SK-N-SH (cell line): Measurements from ENCODE around the gene HELB.

Experiments
- GATA2 ChIP-seq: sonication (generic); formaldehyde crosslinking; IDR thresholded peaks from 2 replicates; pipeline ENCODE4 v1.5.0; 2020; ENCODE audit warnings: mild to moderate bottlenecking, missing genetic modification reagents
- TF ChIP-seq, protein P1 (sequence below): IDR thresholded peaks from 2 replicates; pipeline ENCODE4 v1.4.0; 2012; ENCODE audit warnings: low read depth
- TF ChIP-seq, protein P2 (sequence below): fragments of 200-600 bp; sonication (generic); IDR thresholded peaks from 2 replicates; pipeline ENCODE4 v1.6.1; 2017; ENCODE audit warnings: antibody characterized with exemption, mild to moderate bottlenecking, moderate library complexity

DNA sequence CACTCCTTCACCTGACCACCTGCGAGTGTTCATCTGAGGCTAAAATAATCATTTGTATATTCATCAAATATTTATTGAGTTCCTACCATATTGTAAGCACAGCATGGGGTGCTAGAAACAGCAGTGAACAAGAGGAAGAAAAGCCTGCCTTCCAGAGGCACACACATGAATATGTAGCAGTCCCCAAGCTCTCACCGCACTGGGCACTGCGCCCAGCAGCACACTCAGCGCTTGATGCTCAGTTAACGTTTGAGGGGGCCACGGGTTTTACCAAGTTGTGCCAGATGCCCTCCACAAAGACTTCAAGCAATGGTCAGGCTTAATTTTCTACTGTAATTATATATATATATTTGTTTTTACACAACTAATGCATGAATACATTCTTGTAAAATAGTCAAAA, 52.0 kb downstream of the HELB start:
- TF ChIP-seq, protein P1, sequence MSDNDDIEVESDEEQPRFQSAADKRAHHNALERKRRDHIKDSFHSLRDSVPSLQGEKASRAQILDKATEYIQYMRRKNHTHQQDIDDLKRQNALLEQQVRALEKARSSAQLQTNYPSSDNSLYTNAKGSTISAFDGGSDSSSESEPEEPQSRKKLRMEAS, result no peak
- TF ChIP-seq, protein P2, sequence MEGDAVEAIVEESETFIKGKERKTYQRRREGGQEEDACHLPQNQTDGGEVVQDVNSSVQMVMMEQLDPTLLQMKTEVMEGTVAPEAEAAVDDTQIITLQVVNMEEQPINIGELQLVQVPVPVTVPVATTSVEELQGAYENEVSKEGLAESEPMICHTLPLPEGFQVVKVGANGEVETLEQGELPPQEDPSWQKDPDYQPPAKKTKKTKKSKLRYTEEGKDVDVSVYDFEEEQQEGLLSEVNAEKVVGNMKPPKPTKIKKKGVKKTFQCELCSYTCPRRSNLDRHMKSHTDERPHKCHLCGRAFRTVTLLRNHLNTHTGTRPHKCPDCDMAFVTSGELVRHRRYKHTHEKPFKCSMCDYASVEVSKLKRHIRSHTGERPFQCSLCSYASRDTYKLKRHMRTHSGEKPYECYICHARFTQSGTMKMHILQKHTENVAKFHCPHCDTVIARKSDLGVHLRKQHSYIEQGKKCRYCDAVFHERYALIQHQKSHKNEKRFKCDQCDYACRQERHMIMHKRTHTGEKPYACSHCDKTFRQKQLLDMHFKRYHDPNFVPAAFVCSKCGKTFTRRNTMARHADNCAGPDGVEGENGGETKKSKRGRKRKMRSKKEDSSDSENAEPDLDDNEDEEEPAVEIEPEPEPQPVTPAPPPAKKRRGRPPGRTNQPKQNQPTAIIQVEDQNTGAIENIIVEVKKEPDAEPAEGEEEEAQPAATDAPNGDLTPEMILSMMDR, result no peak
- TF ChIP-seq GATA2, result no peak
